HG03558 (cell line): Measurements from ENCODE around the gene CLIC1.
A peak's percentile ranks its signal among the peaks of the same experiment; 100 is the strongest.

Source experiments
- ATAC-seq: cut with Tn5 transposase; IDR thresholded peaks from one replicate; pipeline ENCODE4 v1.9.1; 2021; ENCODE audit warnings: moderate number of reproducible peaks; ENCODE audit not compliant: unreplicated experiment; ENCODE audit errors: extremely low read depth

CLIC1 gene

GRCh38 chr6:31707701-31708100 is 28.6 kb downstream of the CLIC1 start:
- no peak for ATAC-seq

GRCh38 chr6:31706599-31706998 is 29.7 kb downstream of the CLIC1 start, which contains the start of gene LY6G6F:
LY6G6F (plus strand) TSS chr6:31706866; CDS start chr6:31706907, 41 bp downstream.
- ATAC-seq = no peak

GRCh38 chr6:31705931-31706330 is 30.4 kb downstream of the CLIC1 start:
- ATAC-seq = no peak

DNA sequence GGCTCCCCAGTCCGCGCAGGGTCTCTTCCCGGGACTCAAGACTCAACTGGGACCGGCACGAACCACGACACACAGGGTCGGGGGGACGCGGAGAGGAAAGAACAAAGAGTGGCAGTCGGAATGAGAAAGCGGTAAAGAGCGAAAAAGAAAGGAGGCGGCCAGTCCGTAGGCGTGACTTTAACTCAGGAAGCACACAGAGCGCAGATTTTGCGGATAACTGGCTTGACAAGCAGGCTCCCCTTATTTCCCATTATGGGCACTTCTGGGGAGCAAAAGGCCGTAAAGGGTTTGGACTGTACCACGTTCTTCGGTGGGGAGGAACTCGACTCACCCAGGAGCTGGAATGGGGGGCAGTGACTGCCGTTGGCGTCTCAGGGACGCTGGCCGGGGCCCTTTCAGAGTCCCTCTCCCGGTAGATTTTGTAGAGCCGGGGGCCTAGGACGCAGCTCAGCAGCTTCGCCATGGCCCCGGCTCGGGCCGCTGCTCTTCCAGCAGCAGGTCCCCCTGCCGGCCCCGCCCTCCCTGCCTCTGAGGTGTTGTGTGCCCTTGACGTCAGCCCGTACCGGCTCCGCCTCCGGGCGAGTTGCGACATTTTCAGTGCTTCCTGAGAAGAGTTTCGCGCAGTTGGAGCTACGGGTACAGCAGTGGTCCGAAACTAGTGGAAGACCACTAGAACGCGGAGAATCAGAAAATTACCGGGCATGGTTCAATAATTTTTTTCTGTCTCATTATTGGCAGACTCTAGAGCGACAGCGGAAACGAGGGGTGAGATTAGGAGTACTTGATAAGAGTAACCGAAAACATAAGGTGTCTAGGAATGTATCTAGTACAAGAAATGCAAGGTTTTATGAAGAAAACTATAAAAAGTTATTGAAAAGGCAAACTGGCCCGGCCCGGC is 33.3 kb downstream of the CLIC1 start, which contains the start of gene ABHD16A:
Gene ABHD16A (minus strand): TSS at position 506 of the 898 bp plus-strand sequence. CDS start 43 bp downstream, at position 463.
- peak; percentile 80 for ATAC-seq

- no peak for ATAC-seq
These were observed 33.9 kb downstream of the CLIC1 start for GRCh38 chr6:31702405-31702818.

- no peak for ATAC-seq
These were observed 34.5 kb downstream of the CLIC1 start for GRCh38 chr6:31701666-31702404.

DNA sequence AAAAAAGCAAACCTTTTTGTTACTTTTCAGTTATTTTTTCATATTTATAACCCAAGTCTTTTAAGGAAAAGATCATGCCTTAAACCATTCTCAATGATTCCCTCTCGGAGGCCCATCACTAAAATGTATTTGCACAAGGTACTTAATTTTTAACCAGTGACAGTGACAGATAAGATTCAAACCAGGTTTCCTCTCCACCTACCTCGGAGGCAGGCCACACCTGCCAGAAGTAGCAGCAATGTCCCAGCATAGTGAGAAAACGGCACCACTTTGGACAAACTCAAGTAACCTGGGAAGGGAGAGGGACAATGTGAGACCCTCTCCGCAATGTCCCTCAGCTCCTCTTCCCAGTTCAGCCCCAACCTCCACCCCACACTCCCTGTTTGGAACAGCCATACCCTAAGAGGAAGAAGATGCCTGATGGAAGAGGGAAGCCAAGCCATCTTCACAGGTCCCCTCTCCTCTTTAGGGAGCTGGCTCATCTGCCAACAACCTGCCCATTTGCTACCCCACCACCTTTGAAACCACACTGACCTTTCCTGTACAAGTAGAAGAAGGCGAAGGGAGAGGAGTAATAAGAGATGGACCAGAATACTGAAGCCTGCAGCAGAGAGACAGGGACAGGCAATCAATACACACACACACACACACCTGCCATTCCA is 35.5 kb downstream of the CLIC1 start:
- no peak for ATAC-seq

- ATAC-seq = no peak
These were observed 38.8 kb downstream of the CLIC1 start for GRCh38 chr6:31697555-31697954.

DNA sequence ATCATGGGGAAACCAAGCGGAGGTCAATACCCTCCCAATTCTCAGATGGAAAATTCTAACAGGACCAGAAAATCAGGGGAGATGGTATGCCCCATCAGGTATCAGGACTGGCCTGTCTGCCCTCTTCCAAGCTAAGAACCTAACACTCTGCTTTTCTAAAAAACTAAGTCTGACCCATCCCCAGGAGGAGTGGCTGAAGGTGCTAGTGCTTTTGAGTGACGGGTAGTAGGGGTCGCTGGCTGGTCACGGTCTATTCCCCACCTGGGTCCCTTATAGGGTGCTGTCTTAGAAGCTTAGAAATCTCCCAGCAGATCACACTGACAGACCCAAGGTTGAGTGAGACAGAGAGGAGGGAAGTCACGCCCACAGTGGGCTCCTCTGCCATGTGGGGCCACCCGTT is 42.8 kb downstream of the CLIC1 start:
- ATAC-seq = no peak

- no peak for ATAC-seq
These were observed 43.4 kb downstream of the CLIC1 start for GRCh38 chr6:31692886-31693285.

- no peak for ATAC-seq
These were observed 44.0 kb downstream of the CLIC1 start for GRCh38 chr6:31692353-31692752.

DNA sequence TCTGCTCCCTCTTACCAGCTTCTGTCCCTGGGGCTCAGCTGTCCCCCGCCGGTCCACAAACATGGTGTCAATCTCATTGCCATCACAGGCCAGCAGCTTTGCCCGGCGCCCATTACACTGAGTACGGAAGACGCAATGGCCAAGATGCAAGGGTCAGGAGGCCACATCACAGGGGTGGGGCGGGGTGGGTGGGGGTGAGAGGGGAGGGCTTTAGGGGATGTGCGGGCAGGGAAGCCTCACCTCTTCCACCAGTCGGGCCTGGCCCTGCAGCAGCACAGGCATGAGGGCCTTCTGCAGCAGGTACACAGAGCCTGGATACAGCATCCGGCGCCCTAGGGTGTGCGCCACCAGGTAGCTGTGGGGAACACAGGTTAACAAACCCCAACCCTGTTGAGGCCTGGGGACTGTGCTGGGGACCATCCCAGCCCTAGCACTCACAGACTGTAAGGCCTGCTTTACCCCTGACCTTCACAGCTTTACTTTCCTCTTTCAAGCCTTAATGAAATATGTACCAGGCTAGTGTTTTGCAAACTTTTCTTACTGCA is 44.7 kb downstream of the CLIC1 start:
- ATAC-seq = no peak

DNA sequence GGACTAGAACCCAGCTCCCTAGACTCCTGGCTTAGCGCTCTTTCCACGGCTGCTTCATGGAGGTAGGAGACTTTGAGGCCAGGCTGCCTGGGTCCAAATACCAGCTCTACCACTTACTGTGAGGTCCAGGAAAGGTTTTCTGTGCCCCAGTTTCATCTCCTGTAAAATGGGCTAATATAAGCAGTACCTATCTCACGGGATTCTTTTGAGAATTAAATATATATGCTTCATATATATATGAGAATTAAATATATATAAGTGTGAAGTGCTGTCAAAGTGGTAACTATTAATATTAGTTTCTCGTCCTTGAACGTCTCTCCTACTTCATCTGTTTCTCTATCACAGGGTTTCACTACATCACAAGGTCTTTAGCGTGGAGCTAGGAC is 45.3 kb downstream of the CLIC1 start:
- no peak for ATAC-seq

GRCh38 chr6:31690231-31691077 is 45.9 kb downstream of the CLIC1 start:
- no peak for ATAC-seq

DNA sequence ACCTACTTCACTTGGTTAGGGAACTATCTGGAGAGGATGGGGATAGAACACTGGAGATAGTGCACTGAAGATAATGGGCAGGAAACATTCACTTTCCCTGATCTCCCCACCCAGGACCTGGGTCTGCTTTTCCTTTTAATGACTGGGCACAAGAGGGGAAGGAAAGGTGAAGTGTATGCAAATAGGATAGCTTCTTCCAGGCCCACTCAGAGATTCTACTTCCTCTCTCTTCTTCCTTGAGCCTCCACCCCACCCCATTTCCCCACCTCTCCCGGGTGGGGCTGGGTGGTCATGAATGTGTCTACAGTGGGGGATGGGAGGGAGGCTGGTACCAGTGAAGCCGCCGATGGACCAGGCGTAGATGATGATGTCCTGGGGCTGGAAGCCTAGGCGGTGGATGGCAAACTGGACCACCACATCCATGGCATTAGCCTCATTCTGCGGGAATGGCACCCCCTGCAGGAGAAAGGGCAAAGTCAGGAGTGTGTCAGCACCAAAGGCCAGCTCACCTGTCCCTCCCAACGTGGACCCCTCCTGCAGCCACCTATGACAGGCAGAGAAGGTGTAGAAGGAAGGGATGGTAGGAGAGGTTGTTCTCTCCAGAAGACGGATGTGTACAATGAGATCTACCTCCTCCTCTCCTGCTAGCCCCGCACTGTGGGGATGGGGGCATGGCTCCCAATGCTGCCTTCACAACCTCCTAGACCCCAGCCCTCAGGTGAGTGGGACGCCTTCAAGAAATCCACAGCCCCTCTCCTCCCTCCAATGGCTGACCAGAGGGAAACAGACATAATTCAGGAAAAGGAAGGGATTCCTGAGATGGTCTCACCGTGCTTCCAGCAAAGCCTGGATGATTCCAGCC is 46.9 kb downstream of the CLIC1 start:
- ATAC-seq = no peak

GRCh38 chr6:31687860-31688693 is 48.3 kb downstream of the CLIC1 start:
- ATAC-seq = no peak

DNA sequence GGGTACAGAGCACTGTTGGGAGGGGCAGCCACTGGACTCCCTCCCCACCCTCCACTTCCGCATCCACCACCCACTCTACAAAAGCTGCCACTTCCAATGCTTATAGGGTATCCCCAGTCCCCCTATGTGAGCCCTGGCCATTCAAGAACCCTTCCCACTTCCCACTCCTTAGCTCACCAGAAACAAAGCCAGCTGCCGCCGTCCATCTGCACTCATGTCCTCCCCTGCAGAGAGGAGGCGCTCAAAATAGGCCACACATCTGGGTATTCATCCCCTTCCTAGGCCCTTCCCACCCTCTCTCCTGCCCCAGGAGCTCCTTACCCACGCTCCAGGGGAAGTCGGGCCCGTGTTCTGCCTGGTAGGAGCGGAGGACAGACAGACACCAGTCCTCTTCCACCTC is 49.0 kb downstream of the CLIC1 start:
- ATAC-seq = no peak

DNA sequence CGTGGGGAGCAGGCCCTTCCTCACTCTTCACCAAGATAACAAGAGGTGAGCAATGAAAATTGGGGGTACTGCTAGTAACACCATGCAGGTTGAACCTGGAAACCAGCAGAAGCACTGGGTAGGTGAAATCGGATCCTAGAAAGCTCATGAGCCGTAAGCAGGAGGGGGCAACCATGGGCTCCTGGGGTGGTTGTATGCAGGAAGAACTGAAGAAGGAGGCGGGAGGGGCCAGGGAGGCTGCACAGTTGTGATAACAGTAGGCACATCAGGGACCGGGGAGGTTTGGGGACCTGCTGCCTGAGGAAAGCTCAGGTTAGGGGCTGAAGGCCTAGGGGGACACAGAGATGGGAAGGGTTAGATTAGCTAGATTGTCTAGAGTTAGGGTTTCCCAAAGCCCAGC is 49.8 kb downstream of the CLIC1 start:
- ATAC-seq = no peak
